Effector memory CD4-positive, alpha-beta T cell (primary cell): ENCODE data around the gene FSHR.

ENCODE experiments used
- DNase-seq, 3 donors: peaks; one replicate each; pipeline ENCODE4 v3.0.0-alpha.2; 2020
- H3K27ac ChIP-seq: 2 replicates; pipeline ENCODE4 v1.7.0; 2013; ENCODE audit warnings: mild to moderate bottlenecking, low read length, moderate library complexity; ENCODE audit not compliant: insufficient read depth, poor library complexity, severe bottlenecking
- H3K27me3 ChIP-seq: replicated peaks from 2 replicates; pipeline ENCODE4 v1.7.0; 2013; ENCODE audit warnings: mild to moderate bottlenecking, low read length; ENCODE audit not compliant: insufficient read depth, control insufficient read depth, poor library complexity, severe bottlenecking
- H3K36me3 ChIP-seq: 2 replicates; pipeline ENCODE4 v1.7.0; 2013; ENCODE audit warnings: mild to moderate bottlenecking, low read length, moderate library complexity; ENCODE audit not compliant: control insufficient read depth, insufficient read depth
- H3K4me1 ChIP-seq: 2 replicates; pipeline ENCODE4 v1.7.0; 2013; ENCODE audit warnings: low read length, mild to moderate bottlenecking; ENCODE audit not compliant: control insufficient read depth, insufficient read depth, poor library complexity, severe bottlenecking
- H3K4me3 ChIP-seq: 2 replicates; pipeline ENCODE4 v1.7.0; 2013; ENCODE audit warnings: low read length, low read depth, mild to moderate bottlenecking; ENCODE audit not compliant: insufficient read depth, poor library complexity, severe bottlenecking
- H3K9me3 ChIP-seq: 2 replicates; pipeline ENCODE4 v1.7.0; 2013; ENCODE audit warnings: mild to moderate bottlenecking, low read length, moderate library complexity; ENCODE audit not compliant: control insufficient read depth

Gene FSHR

DNA sequence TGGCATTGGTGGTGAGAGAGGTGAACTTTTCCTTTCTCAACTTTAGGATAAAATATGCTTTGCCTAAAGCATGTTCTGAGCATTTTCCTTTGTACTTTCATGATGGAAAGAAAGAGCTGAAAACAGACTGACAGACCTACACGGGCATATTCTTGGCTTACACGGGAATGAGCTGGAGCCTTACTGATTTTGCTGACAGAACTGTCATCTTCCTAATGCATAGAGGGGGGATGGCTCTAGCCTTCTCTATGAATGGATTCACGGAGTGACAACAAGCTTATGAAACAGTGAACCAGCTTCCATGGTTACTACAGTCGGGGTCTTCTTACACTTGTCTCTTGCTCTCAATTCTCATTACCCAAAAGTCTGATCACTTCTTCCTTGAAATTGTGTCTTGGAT lies 32.2 kb downstream of the FSHR start:
- Histone ChIP-seq H3K36me3 (no peaks in the 10 kb centered on the region), H3K27ac (no peak overlapping the region), H3K27me3 (no peaks in the 10 kb centered on the region), H3K9me3 (no peaks in the 10 kb centered on the region), H3K4me1 (no peaks in the 10 kb centered on the region), H3K4me3 (no peak overlapping the region)
- no peak for DNase-seq

- DNase-seq: no peak
- H3K4me3 ChIP-seq: no peak overlapping the region
- H3K9me3 ChIP-seq: no peaks in the 10 kb centered on the region
- H3K27me3 ChIP-seq: no peaks in the 10 kb centered on the region
- H3K27ac ChIP-seq: no peak overlapping the region
- no peaks in the 10 kb centered on the region for H3K4me1 ChIP-seq
- no peaks in the 10 kb centered on the region for H3K36me3 ChIP-seq
Measured at GRCh38 chr2:49113046-49113445, 41.3 kb downstream of the FSHR start.

- Histone ChIP-seq H3K36me3 (no peaks in the 10 kb centered on the region), H3K4me1 (no peaks in the 10 kb centered on the region), H3K9me3 (no peaks in the 10 kb centered on the region), H3K4me3 (no peak overlapping the region), H3K27me3 (no peaks in the 10 kb centered on the region), H3K27ac (no peak overlapping the region)
- DNase-seq: no peak
Measured at GRCh38 chr2:49111456-49111855, 42.9 kb downstream of the FSHR start.

DNA sequence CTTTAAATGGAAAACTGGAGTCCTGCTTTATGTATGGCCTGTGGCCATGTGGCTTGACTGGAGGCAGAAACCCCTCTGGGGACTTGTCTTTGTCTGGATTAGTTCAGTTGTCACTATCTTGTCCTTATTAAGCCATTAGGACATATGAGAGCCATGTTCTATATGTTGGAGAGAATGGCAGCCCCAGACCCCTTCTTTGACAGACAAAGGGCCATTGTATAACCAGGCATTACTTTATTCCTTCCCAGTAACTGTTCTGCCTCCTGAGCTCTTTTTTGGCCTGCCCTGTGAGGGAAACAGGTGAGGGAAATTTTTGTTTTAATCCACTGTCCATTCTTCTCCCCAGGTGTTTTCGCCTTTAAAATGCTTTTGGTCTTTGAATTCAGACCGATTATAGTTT lies 43.3 kb downstream of the FSHR start:
- no peak for DNase-seq
- Histone ChIP-seq H3K4me3 (no peak overlapping the region), H3K36me3 (no peaks in the 10 kb centered on the region), H3K27ac (no peak overlapping the region), H3K9me3 (no peaks in the 10 kb centered on the region), H3K4me1 (no peaks in the 10 kb centered on the region), H3K27me3 (no peaks in the 10 kb centered on the region)

DNA sequence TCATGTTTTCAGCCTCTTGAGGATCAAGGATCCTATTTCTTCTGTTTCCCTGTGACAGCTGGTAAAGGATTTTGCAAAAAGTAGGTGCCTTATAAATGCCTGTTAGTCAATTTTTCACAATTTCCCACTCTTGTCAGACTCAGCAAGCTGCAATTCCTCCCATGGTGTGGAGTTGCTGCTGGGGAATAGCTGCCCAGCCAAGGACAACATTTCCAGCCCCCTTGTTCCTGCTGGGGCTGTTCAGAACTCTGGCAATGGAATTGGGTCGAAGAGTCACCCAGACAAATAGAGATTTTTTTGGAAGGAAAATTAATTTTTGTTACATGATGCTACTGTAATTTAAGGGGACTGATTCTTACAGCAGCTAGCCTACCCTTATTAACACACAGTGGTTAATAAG lies 43.7 kb downstream of the FSHR start:
- H3K4me3 ChIP-seq: no peak overlapping the region
- H3K4me1 ChIP-seq: no peaks in the 10 kb centered on the region
- H3K27ac ChIP-seq: no peak overlapping the region
- H3K9me3 ChIP-seq: no peaks in the 10 kb centered on the region
- DNase-seq: no peak
- H3K36me3 ChIP-seq: no peaks in the 10 kb centered on the region
- no peaks in the 10 kb centered on the region for H3K27me3 ChIP-seq

DNA sequence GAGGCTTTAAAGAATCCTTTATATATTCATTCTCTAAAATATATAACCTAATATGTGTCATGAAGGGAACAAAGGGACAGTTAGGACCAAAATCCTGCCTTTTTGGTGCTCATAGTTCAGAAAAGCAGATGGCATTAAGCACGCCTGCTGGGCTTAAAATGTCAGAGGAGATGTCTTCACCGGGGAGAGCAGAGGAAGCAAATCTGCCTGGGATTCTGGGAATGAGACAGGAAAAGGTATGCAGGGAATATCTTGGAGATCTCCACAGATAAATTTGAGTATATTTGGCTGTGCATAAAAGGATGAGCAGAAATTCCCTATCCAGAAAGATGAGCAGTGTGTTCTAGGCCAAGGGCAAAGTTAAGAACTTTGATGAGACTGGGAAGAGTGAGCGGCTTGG lies 45.5 kb downstream of the FSHR start:
- Histone ChIP-seq H3K27ac (no peak overlapping the region), H3K27me3 (no peaks in the 10 kb centered on the region), H3K9me3 (no peaks in the 10 kb centered on the region), H3K36me3 (no peaks in the 10 kb centered on the region), H3K4me1 (no peaks in the 10 kb centered on the region), H3K4me3 (no peak overlapping the region)
- no peak for DNase-seq

DNA sequence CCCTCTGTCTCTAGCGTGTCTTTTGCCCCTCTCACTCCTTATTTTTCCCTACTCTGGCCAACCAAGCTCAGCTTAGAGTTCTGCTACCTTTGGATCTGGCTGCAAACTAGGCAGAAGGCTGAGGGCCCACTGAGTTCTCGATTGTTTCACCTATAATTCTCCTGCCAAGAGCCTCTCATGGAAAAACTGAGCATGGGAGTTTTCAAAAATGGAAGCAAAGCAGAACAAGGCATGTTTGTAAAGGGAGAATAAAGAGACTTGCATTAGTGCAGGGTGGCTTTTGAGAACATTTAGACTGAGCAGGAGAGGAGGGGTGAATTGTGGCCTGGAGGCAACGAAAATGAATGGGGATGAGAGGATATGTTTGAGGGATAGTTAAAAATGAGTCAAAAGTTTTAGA lies 45.9 kb downstream of the FSHR start:
- no peak overlapping the region for H3K4me3 ChIP-seq
- no peaks in the 10 kb centered on the region for H3K36me3 ChIP-seq
- H3K27me3 ChIP-seq: no peaks in the 10 kb centered on the region
- no peaks in the 10 kb centered on the region for H3K4me1 ChIP-seq
- no peak for DNase-seq
- H3K27ac ChIP-seq: no peak overlapping the region
- H3K9me3 ChIP-seq: no peaks in the 10 kb centered on the region

DNA sequence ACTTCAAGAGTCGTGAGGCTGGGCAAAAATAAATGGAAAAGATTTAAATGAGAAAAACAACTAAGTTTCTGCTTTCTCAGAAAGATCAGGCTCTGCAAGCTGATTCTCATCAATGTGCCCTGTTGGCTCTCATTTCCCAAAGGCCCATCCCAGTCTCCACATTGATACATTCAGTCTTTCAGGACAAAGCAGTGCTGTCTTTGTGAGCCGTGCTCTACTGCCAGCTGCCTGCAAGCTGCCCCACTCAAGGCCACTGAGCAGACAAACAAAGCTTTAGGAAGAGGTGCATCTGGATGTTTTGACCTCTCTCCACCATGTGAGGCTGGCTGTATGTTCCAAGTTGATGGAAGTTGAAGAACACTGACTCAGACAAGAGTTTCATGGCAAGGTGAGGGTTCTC lies 48.8 kb downstream of the FSHR start:
- Histone ChIP-seq H3K4me1 (no peaks in the 10 kb centered on the region), H3K4me3 (no peak overlapping the region)
- no peak for DNase-seq

DNA sequence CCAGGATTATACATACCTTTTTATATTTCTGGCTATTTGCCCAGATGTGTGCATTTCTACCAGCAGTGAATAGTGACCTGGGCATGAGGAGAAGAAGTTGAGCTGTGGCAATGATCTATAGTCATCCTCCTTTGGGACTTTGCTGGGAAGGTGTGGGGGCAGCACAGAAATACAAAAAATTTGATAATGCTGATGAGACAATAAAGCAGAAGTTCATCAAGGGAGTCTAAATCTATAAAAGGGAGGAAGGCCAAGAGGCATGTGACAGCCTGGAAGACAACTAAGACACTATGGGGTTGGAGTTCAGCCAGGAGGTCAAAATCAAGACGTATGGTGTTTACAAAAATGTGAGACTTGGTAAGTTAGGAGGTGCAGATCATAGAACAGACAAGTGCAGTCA lies 52.2 kb downstream of the FSHR start:
- H3K36me3 ChIP-seq: no peaks in the 10 kb centered on the region
- no peaks in the 10 kb centered on the region for H3K9me3 ChIP-seq
- no peak overlapping the region for H3K4me3 ChIP-seq
- no peak for DNase-seq
- no peaks in the 10 kb centered on the region for H3K4me1 ChIP-seq
- no peaks in the 10 kb centered on the region for H3K27me3 ChIP-seq
- H3K27ac ChIP-seq: no peak overlapping the region

More for the DNA sequence above, 48.8 kb downstream of the FSHR start:
- Histone ChIP-seq H3K9me3 (no peaks in the 10 kb centered on the region), H3K36me3 (no peaks in the 10 kb centered on the region), H3K27me3 (no peaks in the 10 kb centered on the region), H3K27ac (no peak overlapping the region)

GRCh38 chr2:49080681-49081080 lies 73.6 kb downstream of the FSHR start:
- H3K4me3 ChIP-seq: no peak overlapping the region
- no peaks in the 10 kb centered on the region for H3K36me3 ChIP-seq
- no peaks in the 10 kb centered on the region for H3K9me3 ChIP-seq
- DNase-seq: no peak
- H3K27me3 ChIP-seq: no peaks in the 10 kb centered on the region
- H3K27ac ChIP-seq: no peak overlapping the region
- no peaks in the 10 kb centered on the region for H3K4me1 ChIP-seq

GRCh38 chr2:49070716-49071115 lies 83.6 kb downstream of the FSHR start:
- Histone ChIP-seq H3K4me3 (no peak overlapping the region), H3K4me1 (no peaks in the 10 kb centered on the region), H3K27me3 (no peaks in the 10 kb centered on the region), H3K36me3 (no peaks in the 10 kb centered on the region), H3K27ac (no peak overlapping the region), H3K9me3 (no peaks in the 10 kb centered on the region)
- no peak for DNase-seq
